ENCODE data around the gene FBLN5.

DNA sequence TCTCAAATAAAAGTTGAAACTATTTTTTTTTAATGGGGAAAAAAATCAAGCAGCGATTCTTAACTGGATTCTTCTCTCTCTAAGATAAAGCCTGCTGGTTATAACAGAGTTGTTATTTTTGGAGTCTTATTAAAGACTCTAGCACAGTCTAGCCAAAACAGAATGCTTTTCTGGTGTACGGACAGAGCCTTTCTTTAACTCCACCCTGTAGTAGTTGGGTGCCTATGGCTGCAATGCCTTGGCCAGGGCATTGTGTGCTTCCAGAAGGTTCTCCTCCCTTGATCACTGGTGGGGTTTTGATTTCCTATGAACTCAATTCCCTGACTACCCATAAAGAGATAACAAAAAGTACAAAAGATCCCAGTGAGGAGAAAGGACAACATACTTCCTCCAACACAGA is 44.4 kb downstream of the FBLN5 start:
- TF ChIP-seq, protein P1, sequence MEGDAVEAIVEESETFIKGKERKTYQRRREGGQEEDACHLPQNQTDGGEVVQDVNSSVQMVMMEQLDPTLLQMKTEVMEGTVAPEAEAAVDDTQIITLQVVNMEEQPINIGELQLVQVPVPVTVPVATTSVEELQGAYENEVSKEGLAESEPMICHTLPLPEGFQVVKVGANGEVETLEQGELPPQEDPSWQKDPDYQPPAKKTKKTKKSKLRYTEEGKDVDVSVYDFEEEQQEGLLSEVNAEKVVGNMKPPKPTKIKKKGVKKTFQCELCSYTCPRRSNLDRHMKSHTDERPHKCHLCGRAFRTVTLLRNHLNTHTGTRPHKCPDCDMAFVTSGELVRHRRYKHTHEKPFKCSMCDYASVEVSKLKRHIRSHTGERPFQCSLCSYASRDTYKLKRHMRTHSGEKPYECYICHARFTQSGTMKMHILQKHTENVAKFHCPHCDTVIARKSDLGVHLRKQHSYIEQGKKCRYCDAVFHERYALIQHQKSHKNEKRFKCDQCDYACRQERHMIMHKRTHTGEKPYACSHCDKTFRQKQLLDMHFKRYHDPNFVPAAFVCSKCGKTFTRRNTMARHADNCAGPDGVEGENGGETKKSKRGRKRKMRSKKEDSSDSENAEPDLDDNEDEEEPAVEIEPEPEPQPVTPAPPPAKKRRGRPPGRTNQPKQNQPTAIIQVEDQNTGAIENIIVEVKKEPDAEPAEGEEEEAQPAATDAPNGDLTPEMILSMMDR (IDR thresholded peaks at IDR 0.05; ENCODE audit: low read depth, low read length) = no peak
- TF ChIP-seq POLR2A (IDR thresholded peaks at IDR 0.05; ENCODE audit: extremely low read depth, insufficient read length) = no peak
